ENCODE results near the gene SRP68.

SRP68 gene

DNA sequence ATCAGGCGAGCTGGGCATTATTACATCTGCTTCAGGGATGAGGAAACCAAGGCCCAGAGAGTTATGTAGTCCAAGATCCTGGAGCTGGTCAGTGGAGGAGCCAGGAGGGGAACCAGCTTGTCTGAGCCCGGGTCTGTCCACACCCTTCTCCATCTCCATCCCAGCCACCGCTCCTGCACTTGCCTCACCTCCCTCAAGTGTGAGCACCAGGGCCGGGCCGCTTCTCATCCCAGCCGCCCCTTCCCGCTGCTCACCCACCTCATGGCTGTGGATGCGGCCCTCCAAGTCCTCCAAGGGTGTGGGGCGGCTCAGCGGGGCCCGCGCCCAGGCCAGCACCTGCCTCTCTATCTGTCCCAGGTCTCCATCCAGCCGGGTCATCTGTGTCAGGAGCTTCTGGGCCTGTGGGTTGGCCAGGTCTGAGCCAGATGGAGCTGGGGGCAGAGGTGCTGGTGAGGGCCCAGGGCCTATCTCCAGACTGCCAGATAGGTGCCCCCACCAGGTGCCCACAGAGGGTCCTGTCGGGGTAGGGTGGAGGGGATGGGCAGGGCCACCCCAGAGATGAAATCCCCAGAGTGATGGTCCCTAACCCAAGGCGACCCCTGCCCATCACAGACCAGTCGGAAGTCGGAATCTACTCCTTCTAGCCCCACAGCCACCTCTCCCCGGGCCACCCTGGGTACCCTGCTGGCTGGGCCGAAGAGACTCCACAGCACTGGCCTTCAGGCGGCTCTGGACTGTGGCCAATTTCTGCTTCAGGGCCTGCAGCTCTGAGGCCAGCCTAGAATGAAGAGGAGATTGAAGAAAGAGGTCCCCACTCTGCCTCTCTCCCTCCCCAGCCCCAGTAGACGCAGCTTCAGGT, 54.6 kb downstream of the SRP68 start:
- no peak for DNase-seq

DNA sequence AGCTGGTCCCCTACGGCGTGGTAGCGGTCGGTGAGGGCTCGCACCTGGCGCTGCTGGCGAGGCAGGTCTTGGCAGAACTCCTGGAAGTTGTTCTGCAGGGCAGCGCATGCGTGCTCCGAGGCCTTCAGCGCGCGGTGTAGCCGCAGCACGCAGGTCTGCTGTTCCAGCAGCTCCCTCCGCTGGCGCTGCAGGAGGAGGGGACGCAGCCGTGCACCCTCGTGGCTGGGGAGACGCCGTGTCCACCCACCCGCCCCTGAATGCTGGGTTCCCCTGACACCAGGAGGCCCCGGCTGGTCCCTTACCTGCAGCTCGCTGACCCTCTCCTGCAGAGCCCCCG, 57.4 kb downstream of the SRP68 start:
- no peak for DNase-seq

DNA sequence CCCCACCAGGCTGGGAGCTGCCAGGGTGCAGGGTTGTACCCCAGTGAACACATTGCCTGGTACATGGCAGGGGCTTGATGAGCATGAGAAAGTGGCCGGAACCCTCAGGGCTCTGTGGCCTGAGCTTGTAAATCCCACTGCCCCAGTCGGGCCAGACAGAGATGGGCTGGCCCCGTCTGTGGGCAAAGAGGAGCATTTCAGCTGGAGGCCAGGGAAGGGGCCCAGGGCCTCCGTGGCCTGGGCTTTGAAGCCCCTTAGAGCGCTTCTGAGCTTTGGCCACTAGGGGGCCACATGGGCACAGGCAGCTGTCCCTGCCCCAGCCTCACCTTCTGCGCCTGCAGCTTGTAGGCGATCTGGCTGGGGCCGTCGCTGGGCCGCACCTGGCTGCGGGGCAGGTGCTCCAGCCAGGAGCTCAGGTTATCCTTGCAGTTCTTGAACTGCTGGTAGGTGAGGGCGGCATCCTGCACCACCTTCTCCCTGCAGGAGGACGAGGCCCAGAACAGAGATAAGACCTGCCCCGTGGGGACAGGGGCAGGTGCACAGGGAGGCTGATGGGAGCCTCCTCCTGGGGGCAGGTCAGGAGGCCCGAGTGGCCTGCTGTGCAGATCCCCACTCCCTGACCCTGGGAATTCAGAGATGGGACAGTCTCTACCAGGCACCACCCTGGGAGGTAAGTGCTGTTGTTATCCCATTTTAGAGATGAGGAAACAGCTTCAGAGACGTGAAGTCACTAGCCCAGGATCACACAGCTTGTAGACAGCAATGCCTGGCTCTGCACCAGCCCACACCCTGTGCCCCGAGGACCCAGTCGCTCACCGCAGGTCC, 58.0 kb downstream of the SRP68 start:
- DNase-seq: peak; percentile 76 to 82

DNA sequence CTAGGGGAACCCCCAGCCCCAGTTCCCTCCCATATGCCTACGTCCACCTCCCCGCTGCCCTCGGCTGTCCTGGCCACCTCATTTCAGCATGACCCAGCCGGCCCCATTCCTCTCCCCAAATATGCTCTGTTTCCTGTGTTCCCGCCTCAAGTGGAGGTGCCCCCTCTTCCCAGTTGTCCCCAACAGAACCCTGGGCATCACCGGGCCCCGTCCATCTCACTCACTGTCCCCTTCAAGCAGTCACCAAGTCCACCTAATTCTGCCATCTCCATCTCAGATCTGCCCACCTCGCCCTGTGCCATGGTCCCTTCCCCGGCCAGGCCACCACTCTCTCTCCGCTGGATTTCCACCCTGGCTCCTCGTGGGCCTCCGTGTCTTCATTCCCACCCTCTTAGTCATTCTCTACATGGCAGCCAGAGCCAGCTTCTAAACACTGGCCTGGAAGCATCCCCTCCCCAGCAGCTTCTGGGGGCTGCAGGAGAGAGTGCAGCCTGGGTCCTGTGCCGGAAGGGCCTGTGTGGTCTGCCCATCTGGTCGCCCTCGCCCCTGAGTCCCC, 58.9 kb downstream of the SRP68 start:
- DNase-seq: no peak

DNA sequence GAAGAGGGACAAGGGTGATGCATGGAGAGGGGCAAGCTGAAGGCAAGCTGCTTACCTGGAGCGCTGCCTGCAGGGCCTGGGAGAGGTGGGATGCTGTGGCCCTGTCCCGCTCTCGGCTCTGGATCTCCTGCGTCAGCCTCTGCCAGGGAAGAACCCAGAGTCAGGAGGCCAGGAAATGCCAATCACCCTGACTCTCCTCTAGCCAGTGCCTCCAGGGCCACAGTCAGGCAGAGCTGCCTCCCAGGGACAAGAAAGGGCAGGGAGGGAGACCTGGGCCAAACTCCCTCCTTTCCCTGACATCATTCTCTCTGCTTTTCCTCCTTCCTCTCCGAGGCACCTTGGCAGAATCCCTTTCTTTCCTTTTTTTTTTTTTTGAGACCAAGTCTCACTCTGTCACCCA, 60.4 kb downstream of the SRP68 start:
- no peak for DNase-seq

DNA sequence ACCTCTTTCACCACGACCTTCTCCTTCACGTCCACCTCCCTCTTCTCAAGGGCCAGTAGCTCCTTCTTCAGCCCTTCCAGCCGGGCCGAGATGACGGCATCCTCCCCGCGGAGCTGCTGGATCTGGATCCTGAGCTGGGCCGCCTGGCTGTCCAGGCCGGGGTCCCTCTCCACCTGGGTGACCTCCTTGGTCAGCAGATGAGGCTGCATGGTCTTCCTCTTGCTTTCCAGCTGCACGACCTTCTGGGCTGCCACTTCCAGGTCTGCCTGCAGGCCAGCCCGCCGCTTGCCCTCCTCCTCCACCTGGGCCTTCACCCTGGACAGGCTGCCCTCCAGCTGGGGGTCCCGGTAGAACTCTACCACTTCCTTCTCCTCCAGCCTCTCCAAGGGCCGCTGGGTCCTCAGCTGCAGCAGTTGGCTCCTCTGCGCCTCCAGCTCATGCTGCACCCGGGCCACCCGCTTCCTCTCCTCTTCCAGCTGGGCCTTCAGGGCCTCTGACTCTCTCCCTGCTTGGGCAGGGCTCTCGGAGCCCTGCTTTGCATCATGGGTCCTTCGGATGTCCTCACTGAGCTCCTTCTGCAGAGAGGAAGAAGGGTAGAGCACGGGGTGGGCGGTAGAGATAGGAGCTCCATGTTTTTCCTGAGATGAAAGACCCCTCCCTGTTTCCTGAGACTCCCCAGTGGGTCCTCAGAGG, 62.2 kb downstream of the SRP68 start:
- DNase-seq: no peak

DNA sequence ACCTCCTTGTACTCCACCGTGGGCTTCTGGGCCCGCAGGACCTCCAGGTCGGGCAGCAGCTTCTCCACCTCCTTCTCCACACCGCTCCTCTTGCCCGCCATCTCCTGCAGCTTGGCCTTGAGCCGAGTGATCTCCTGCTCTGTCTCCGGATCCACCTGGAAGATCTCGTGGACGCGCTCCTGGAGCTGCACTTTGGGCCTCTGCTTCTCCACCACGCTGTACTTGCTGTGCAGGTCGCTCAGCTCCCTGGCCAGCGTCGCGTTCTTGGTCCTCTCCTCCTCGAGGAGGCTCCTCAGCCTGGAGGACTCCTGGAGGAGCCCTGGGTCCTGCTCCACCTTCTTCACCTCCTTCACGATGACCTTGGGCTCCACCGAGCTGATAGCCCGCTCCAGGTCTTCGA, 62.9 kb downstream of the SRP68 start:
- no peak for DNase-seq

DNA sequence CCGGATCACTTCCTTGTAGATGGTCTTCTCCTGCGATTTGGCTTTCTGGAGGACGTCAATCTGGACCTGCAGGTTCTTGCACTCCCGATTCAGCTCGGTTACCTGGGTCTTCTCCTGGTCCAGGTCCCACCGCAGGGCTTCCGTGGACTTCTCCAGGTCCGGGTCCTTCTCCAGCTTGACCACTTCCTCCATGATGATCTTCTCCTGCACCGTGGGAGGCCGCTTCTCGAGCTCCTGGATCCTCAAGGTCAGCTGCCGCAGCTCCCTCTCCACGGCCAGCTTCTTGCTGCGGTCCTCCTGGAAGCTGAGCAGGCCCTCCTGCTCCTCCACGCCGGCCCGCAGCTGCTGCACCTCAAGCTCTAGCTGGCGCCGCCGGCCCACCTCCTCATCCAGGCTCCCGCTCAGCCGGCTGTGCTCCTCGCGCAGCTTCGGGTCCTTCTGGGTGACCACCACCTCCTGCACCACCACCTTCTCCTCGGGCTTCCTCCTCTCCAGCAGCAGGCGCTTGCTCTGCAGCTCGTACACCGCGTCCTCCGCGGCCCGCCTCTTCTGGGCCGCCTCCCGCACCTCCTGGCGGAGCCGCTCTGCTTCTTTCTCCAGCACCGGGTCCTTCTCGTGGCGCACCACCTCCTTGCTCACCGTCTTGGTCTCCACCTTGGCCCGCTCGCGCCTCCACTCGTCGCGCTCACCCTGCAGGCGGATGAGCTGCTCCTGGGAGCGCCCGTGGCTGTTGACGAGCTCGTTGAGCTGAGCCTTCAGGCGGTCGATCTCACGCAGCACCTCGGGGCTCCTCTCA, 63.5 kb downstream of the SRP68 start:
- no peak for DNase-seq

DNA sequence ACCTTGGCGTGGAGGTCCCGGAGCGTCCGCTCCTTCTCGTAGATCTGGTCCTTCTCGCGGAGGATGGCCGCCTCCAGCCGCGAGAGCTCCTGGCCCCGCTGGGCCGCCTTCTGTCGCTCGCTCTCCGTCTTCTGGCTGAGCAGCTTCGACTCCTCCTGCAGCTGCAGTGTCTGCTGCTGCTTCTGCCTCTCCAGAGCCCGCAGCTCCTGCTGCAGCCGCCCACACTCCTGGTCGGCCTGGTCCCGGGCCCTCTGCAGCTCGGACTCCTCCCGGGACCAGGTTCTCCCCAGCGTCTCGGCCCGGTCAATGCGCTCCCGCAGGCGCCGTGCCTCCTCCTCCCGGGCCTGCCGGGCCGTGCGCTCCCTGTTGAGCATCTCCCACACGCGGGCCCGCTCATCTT, 64.1 kb downstream of the SRP68 start:
- no peak for DNase-seq

DNA sequence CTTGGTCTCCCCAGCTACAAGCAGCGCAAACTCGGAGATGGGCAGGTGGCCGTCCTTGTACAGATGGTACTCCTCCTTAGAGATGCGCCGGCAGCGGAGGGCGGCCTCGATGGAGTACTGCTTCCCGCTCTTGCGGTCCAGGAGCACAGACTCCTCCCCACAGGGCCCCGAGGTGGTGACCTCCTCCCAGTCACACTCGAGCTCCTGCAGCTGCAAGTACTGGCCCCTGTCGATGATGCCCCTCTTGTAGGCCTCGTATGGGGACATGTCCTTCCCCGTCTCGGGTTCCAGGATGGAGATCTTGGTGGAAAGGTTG, 64.5 kb downstream of the SRP68 start:
- DNase-seq: no peak

DNA sequence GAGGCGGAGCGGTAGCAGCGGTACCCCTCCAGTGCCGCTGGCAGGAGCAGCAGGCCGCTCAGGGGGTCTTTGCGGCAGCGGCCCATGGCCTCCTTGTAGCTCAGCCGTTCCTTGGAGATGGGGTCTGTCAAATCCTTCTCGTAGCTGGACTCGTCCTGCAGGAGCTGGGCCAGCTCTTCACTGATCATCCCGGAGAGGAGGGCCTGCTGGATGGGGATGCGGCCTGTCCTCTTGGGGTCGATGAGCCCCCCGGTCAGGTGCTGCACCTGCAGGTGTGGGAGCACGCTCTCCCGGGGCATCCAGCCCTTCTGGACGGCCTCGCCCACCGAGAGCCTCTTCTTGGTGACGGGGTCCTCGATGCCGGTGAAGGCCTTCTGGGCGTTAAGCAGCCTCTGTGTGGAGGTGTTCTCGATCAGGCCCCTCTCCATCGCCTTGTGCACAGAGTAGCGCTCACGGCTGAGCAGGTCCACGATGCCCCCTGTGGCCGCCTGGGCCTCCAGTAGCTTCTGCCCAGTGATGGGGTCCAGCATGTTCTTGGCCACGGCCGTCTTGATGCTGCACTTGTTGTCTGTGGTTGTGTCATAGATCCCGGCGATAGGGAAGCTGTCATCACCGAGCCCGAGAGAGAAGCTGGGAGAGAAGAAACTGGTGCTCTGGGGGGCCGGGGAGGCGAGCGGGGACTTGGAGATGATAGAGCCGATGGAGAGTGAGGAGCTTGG, 65.0 kb downstream of the SRP68 start:
- no peak for DNase-seq

DNA sequence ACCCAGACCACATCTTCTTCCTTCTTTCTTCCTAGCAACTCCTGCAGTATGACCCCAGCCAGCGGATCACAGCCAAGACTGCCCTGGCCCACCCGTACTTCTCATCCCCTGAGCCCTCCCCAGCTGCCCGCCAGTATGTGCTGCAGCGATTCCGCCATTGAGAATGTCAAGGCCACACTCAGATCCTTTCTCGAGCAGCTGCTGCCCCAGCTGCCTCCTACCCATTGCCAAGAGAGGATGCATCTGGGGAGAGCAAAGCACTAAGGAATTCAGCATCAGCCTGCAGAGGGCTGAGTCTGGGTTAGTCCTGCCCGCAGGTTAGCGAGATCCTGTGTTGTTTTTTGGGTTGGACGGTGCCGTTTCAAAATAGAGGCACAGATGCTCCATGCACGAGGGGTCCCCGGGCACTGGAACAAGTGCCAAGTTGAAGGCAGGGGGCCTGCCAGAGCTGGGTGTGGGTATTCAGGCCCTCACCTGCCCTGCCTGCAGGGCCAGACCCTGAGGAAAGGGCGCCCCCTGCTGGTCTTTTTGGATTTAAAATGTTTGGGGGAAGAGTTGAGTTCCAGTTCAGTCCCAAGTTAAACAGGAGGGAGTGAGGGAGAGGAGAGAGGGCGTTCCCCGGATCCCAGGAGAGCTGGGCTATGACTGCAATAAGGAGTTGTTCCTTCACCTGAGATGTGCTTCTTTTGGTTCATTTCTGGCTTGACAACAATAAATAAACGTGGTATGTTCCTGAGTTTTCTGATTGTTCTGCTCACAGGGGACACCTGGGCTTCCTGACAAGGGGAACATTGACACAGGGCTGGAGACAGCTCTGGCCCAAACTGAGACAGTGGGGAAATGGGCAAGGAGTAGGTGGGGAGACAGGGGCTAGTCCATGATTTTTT, 66.8 kb downstream of the SRP68 start:
- peak; percentile 69 to 82 for DNase-seq

DNA sequence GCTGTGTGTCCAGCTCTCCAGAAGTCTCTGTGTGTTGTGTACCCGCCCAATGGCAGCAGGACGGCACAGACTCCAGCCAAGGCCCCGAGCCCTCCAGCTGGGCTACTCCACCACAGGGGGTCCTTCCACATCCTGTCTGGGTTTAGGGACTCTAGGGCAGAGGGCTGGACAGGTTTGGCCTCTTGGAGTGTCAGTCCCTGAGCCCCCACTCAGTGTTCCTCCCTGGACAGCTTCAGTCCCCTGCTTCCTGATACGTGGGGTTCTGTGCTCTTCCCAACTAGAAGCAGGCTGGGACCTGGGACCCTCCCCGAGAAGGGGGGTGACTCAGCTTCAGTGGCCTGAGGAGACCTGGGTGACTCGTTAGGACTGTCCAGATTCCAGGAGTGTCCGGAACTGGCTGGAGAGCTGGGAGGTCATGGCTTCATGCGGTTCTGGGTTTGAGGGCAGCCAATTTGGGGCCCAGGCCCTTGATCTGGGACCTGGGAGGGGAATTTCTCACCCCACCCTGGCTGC, 67.5 kb downstream of the SRP68 start:
- DNase-seq: no peak

DNA sequence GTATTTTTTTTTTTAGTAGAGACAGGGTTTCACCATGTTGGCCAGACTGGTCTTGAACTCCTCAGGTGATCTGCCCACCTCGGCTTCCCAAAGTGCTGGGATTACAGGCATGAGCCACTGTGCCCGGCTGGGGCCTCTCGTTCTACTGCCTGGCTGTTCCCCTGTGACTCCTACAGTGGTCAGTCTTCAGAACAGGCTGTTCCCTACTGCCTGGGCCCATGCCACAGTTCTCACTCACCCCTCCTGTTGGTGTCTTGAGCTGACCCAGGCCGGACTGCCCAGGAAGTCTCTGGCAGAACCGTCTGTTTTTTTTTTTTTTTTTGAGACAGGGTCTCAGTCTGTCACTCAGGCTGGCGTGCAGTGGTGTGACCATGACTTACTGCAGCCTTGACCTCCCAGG, 68.4 kb downstream of the SRP68 start:
- DNase-seq: no peak

DNA sequence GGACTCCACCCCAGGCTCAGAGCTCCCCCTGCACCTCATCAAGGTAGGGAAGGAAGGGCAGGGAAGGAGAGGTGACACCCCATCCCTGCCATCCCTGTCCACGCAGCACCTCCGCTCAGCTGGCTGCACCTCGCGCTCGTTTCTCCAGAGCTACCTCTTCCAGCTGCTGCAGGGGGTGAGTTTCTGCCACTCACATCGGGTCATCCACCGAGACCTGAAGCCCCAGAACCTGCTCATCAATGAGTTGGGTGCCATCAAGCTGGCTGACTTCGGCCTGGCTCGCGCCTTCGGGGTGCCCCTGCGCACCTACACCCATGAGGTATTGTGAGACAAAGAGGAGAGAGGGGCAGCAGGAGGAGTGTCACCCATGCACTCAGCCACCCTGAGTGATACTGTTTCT, 70.2 kb downstream of the SRP68 start:
- no peak for DNase-seq

DNA sequence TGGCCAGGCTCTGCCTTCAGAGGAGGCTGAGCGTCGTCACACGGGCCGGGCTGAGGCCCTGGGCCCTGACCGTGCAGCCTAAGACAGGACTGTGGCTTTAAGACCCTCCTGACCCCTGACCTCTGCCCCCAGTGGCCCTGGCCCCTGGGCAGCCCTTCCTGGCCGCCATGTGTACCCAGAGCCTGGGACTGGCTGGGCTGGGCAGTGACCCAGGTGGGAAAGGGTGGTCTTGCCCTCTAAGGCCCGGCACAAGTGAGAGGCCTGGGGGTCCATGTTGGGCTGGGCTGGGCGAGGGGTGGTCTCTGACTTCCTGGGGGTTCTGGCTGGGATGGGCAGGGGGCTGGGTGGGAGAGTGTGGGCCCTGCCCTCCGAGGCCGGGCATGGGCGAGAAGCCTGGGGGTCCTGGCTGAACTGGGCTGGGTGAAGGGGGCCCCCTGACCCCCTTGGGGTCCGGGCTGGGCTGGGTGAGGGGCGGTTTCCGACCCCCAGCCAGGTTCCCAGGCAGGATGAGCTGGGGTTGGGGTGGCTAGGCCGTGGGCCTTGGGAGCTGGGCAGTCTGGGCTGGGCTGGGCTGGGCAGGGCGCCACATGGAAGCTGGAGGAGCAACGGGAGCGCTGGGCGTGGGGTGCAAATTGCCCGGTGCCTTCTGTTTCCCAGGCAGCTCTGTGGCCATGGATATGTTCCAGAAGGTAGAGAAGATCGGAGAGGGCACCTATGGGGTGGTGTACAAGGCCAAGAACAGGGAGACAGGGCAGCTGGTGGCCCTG, 71.4 kb downstream of the SRP68 start, which contains the start of gene CDK3:
CDK3 (plus strand) TSS at position 101 of the 767 bp plus-strand sequence; CDS start at position 672, 571 bp downstream.
- no peak for DNase-seq

DNA sequence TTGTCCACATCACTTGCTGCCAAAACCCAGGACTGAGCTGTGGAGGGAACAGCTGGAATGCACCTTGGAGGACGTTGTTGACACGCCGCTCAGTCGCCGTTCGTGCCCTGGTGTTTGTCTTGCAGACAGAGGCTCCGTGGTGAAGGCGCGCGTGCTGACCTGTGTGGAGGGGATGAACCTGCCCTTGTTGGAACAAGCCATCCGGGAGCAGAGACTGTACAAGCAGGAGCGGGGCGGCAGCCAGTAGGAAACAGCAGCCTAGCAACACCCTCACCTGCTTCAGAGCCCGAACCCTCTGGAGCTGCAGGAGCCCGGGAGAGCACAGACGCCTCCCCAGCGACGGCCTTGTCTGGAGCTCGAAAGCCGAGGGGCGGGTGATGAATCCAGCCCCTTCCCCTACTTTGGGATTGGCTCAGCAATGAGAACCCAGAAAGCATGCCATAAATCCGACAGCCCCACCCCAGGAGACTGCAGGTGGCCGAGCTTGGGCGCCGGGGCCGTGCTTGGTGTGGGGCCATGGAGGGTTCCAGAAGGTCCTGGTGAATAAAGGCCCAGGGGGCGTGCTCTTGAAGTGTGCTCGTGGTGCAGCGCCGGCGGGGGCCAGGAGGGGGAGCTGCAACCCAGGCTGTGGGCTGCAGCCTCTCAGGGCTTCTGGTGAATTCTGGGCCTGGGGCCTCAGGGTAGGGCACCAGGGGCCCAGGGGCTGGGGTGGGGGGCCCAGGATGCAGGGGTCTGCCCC, 72.1 kb downstream of the SRP68 start:
- DNase-seq: peak; percentile 42 to 63

DNA sequence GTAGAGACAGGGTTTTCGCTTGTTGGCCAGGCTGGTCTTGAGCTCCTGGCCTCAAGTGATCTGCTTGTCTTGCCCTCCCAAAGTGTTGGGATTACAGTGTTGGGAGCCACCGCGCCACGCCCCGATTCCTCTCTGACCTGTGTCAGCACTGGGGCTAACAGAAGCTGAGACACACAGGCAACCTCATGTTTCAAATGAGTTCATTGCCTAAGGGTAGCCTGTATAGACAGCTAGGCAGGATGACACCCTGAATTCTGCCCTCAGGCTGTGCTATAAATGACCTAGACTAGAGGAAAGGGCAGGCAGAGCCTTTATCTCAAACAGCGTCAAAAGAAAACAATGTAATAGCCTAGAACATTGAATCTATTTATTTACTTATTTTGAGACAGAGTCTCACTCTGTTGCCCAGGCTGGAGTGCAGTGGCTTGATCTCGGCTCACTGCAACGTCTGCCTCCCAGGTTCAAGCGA, 74.0 kb downstream of the SRP68 start:
- no peak for DNase-seq
